IMR-90 (cell line): Measurements from ENCODE around the gene GAB1. TPM values are rescaled to one million over a fixed set of nuclear protein-coding genes. Genes with fewer than 3 reads are reported as not detected.

Experiments
- ATAC-seq: fragments of 200-7000 bp; cut with Tn5 transposase; 2 replicates; pipeline ENCODE4 v1.9.1; 2020; ENCODE audit warnings: low read depth, mild to moderate bottlenecking, moderate library complexity
- BruUV-seq: library from RNA; stranded (reverse); fragments of 400-500 nt; replicated peaks from 2 replicates; lab custom pipeline; 2021; lab: Mats Ljungman, UMichigan
- CTCF ChIA-PET: fragments of 300-600 bp; formaldehyde crosslinking; extraction: SDS; loops from one replicate; lab custom pipeline; 2021; ENCODE audit warnings: antibody characterized with exemption; lab: Yijun Ruan, JAX
- POLR2A ChIA-PET: fragments of 300-600 bp; sonication (Branson Sonifier 250); formaldehyde crosslinking; loops from one replicate; lab custom pipeline; 2022; ENCODE audit warnings: antibody characterized with exemption; ENCODE audit not compliant: unreplicated experiment; lab: Charles Lee
- DNase-seq: peaks from one replicate; pipeline ENCODE4 v3.0.0; 2013
- H2AFZ ChIP-seq: replicated peaks from 2 replicates; pipeline ENCODE3; 2013; ENCODE audit warnings: low read length, mild to moderate bottlenecking; ENCODE audit not compliant: poor library complexity
- H2AK5ac ChIP-seq: 2 replicates; pipeline ENCODE4 v1.6.1; 2013; ENCODE audit warnings: low read depth, low read length, inconsistent platforms
- H2AK9ac ChIP-seq: replicated peaks from 2 replicates; pipeline ENCODE3; 2013; ENCODE audit warnings: mild to moderate bottlenecking, low read depth, low read length, moderate library complexity; ENCODE audit not compliant: poor library complexity
- H2BK120ac ChIP-seq: 2 replicates; pipeline ENCODE4 v1.6.1; 2013; ENCODE audit warnings: low read depth, low read length, inconsistent platforms
- H2BK15ac ChIP-seq: 3 replicates; pipeline ENCODE4 v1.6.1; 2013; ENCODE audit warnings: low read depth, low read length, inconsistent platforms
- H2BK20ac ChIP-seq: 2 replicates; pipeline ENCODE4 v1.6.1; 2013; ENCODE audit warnings: low read depth, mild to moderate bottlenecking, inconsistent platforms, low read length, moderate library complexity
- H2BK5ac ChIP-seq: 2 replicates; pipeline ENCODE4 v1.6.1; 2013; ENCODE audit warnings: mild to moderate bottlenecking, low read depth, low read length, inconsistent platforms; ENCODE audit not compliant: poor library complexity, severe bottlenecking
- H3K14ac ChIP-seq: replicated peaks from 2 replicates; pipeline ENCODE4 v1.6.1; 2013; ENCODE audit warnings: low read depth, low read length, inconsistent platforms
- H3K18ac ChIP-seq: 2 replicates; pipeline ENCODE4 v1.6.1; 2013; ENCODE audit warnings: low read depth, low read length, control low read depth
- H3K23ac ChIP-seq: 2 replicates; pipeline ENCODE4 v1.6.1; 2013; ENCODE audit warnings: low read depth, low read length, inconsistent platforms
- H3K27ac ChIP-seq: 2 replicates; pipeline ENCODE4 v1.5.1; 2013; ENCODE audit warnings: mild to moderate bottlenecking, control low read depth, low read length; ENCODE audit not compliant: insufficient read depth
- H3K27me3 ChIP-seq: 2 replicates; pipeline ENCODE4 v1.6.1; 2013; ENCODE audit warnings: low read length; ENCODE audit not compliant: control insufficient read depth, insufficient read depth
- H3K36me3 ChIP-seq: 2 replicates; pipeline ENCODE4 v1.6.1; 2013; ENCODE audit warnings: low read length, mixed read lengths; ENCODE audit not compliant: control insufficient read depth, insufficient read depth
- H3K4ac ChIP-seq: 2 replicates; pipeline ENCODE4 v1.6.1; 2013; ENCODE audit warnings: low read depth, low read length, inconsistent platforms
- H3K4me1 ChIP-seq: 2 replicates; pipeline ENCODE4 v1.6.1; 2013; ENCODE audit warnings: low read length, mixed read lengths; ENCODE audit not compliant: control insufficient read depth, insufficient read depth
- H3K4me2 ChIP-seq: 2 replicates; pipeline ENCODE4 v1.6.1; 2013; ENCODE audit warnings: low read depth, mild to moderate bottlenecking, control low read depth, low read length, moderate library complexity
- H3K4me3 ChIP-seq: 2 replicates; pipeline ENCODE4 v1.5.1; 2013; ENCODE audit warnings: low read depth, mild to moderate bottlenecking, control low read depth, low read length, moderate library complexity; ENCODE audit not compliant: insufficient read depth
- H3K56ac ChIP-seq: 2 replicates; pipeline ENCODE4 v1.6.1; 2013; ENCODE audit warnings: low read length, inconsistent platforms; ENCODE audit not compliant: insufficient read depth; ENCODE audit errors: extremely low read depth
- H3K79me1 ChIP-seq, 2 experiments: 2 replicates each; pipeline ENCODE4 v1.6.1; 2013; ENCODE audit warnings: low read length in 2 of 2, inconsistent platforms in 1 of 2, low read depth in 1 of 2
- H3K9ac ChIP-seq: 2 replicates; pipeline ENCODE4 v1.6.1; 2013; ENCODE audit warnings: low read depth, low read length, control low read depth
- H3K9me1 ChIP-seq: 2 replicates; pipeline ENCODE4 v1.6.1; 2013; ENCODE audit warnings: low read length, inconsistent platforms; ENCODE audit not compliant: insufficient read depth
- H3K9me3 ChIP-seq: 2 replicates; pipeline ENCODE4 v1.6.1; 2013; ENCODE audit warnings: low read length; ENCODE audit not compliant: control insufficient read depth, insufficient read depth
- H4K20me1 ChIP-seq: 2 replicates; pipeline ENCODE4 v1.6.1; 2013; ENCODE audit warnings: low read length, inconsistent platforms; ENCODE audit not compliant: insufficient read depth
- H4K5ac ChIP-seq: 2 replicates; pipeline ENCODE4 v1.6.1; 2013; ENCODE audit warnings: mild to moderate bottlenecking, low read depth, low read length, control low read depth
- H4K8ac ChIP-seq, 2 experiments: 2 replicates each; pipeline ENCODE4 v1.6.1; 2013; ENCODE audit warnings: low read depth in 2 of 2, low read length in 2 of 2, control low read depth in 1 of 2, inconsistent platforms in 1 of 2
- H4K91ac ChIP-seq: 2 replicates; pipeline ENCODE4 v1.6.1; 2013; ENCODE audit warnings: low read depth, low read length, inconsistent platforms; ENCODE audit not compliant: insufficient read depth
- BHLHE40 ChIP-seq: fragments of 150-350 bp; IDR thresholded peaks from 2 replicates; pipeline ENCODE4 v1.6.1; 2016; ENCODE audit warnings: mild to moderate bottlenecking, low read depth, low read length
- CHD1 ChIP-seq: IDR thresholded peaks from 2 replicates; pipeline ENCODE4 v1.6.1; 2012; ENCODE audit warnings: low read depth, low read length, improper control_type of control experiment
- FOS ChIP-seq: fragments of 150-350 bp; IDR thresholded peaks from 2 replicates; pipeline ENCODE4 v1.6.1; 2016; ENCODE audit warnings: low read depth, low read length
- MAZ ChIP-seq: IDR thresholded peaks from 2 replicates; pipeline ENCODE4 v1.6.1; 2012; ENCODE audit warnings: low read depth, mild to moderate bottlenecking, low read length, improper control_type of control experiment, moderate library complexity, borderline replicate concordance
- MXI1 ChIP-seq: IDR thresholded peaks from 2 replicates; pipeline ENCODE4 v1.6.1; 2012; ENCODE audit warnings: low read depth, mild to moderate bottlenecking, low read length, moderate library complexity, borderline replicate concordance
- NFE2L2 ChIP-seq: fragments of 150-350 bp; IDR thresholded peaks from 2 replicates; pipeline ENCODE4 v1.6.1; 2016; ENCODE audit warnings: low read depth, mild to moderate bottlenecking, low read length
- RCOR1 ChIP-seq: IDR thresholded peaks from 2 replicates; pipeline ENCODE4 v1.6.1; 2012; ENCODE audit warnings: mild to moderate bottlenecking, low read length, improper control_type of control experiment; ENCODE audit not compliant: insufficient replicate concordance
- RFX5 ChIP-seq: IDR thresholded peaks from 2 replicates; pipeline ENCODE4 v1.8.0; 2012; ENCODE audit warnings: low read depth, mild to moderate bottlenecking, low read length, moderate library complexity
- SMC3 ChIP-seq: fragments of 150-350 bp; IDR thresholded peaks from 2 replicates; pipeline ENCODE4 v1.6.1; 2016; ENCODE audit warnings: low read depth, mild to moderate bottlenecking, antibody characterized with exemption, low read length, moderate library complexity
- WGBS, 2 experiments: methylation state at CpG; one replicate each; pipeline versions ENCODE4 v1.1.5 to v1.1.7; 2013; ENCODE audit warnings: missing lambda C conversion rate in 2 of 2; ENCODE audit not compliant: insufficient read length in 1 of 2; ENCODE audit errors: extremely low coverage in 2 of 2; 5-methylcytosine and 5-hydroxymethylcytosine counted together
- dilution Hi-C: fragments of 300-500 bp; cut with HindIII; formaldehyde crosslinking; loops from one replicate; pipeline ENCODE4 v1.14.3; 2018; ENCODE audit warnings: low sequenced_read_pairs; ENCODE audit not compliant: unreplicated experiment
- in situ Hi-C: fragments of 300-500 bp; cut with MboI; formaldehyde crosslinking; loops from 3 replicates; pipeline ENCODE4 v1.14.3; 2019; ENCODE audit warnings: low sequenced_read_pairs, inconsistent platforms, mixed read lengths
- intact Hi-C: fragments of 100-400 bp; cut with micrococcal nuclease; formaldehyde crosslinking; loops from 2 replicates; pipeline ENCODE4 v1.10.0; 2022
- polyA plus RNA-seq, 3 experiments: library from polyadenylated mRNA; depleted of rRNA; stranded (reverse); fragments of >200 nt; gene quantifications; 2 replicates each; pipeline ENCODE4 v1.2.3, GENCODE V29; 2012; ENCODE audit warnings: low replicate concordance in 1 of 3
- total RNA-seq: library from RNA; depleted of rRNA; stranded (reverse); fragments of >200 nt; gene quantifications from 2 replicates; pipeline ENCODE4 v1.2.3, GENCODE V29; 2012
- TF ChIP-seq, protein P1 (sequence below): fragments of 150-350 bp; IDR thresholded peaks from 2 replicates; pipeline ENCODE4 v1.6.1; 2017; ENCODE audit warnings: mild to moderate bottlenecking, antibody characterized with exemption, low read length, low read depth
- TF ChIP-seq, protein P2 (sequence below): fragments of 150-350 bp; IDR thresholded peaks from 2 replicates; pipeline ENCODE4 v1.6.1; 2016; ENCODE audit warnings: low read depth, mild to moderate bottlenecking, low read length, moderate library complexity, borderline replicate concordance

Gene GAB1
- total and polyA plus RNA-seq, 2 of the 4 experiments (the other 2 are of a cell fraction): 2.8 to 12.0 TPM

DNA sequence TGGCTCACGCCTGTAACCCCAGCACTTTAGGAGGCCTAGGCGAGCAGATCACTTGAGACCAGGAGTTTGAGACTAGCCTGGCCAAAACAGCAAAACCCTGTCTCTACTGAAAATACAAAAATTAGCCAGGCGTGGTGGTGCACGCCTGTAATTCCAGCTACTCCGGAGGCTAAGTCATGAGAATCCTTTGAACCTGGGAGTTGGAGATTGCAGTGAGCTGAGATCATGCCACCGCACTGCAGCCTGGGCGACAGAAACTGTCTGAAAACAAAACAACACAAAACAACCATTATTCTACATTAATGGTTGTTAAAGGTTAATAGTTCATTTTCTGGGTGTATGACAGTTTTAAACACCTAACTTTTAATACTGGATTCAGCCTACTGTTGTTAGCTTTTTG is 175.2 kb downstream of the GAB1 start:
- no peak overlapping the region for H2BK20ac ChIP-seq
- H3K4me2 ChIP-seq: no peak overlapping the region
- no peak overlapping the region for H4K8ac ChIP-seq
- H3K4me3 ChIP-seq: no peak overlapping the region
- intact Hi-C loops: no loop called here
- H3K4ac ChIP-seq: no peak overlapping the region
- H3K27ac ChIP-seq: no peak overlapping the region
- no peak overlapping the region for H2BK15ac ChIP-seq
- BruUV-seq: no TSS peak
- H3K9ac ChIP-seq: no peak overlapping the region
- no peaks in the 10 kb centered on the region for H3K4me1 ChIP-seq
- no peak overlapping the region for H3K18ac ChIP-seq
- H3K9me3 ChIP-seq: no peaks in the 10 kb centered on the region
- H3K23ac ChIP-seq: no peak overlapping the region
- no peaks in the 10 kb centered on the region for H3K9me1 ChIP-seq
- no peak overlapping the region for H3K14ac ChIP-seq
- H4K5ac ChIP-seq: no peak overlapping the region
- TF ChIP-seq MXI1 (no peak), MAZ (no peak), SMC3 (no peak), FOS (no peak), RCOR1 (no peak), RFX5 (no peak), NFE2L2 (no peak), CHD1 (no peak), BHLHE40 (no peak)
- TF ChIP-seq, protein P1, sequence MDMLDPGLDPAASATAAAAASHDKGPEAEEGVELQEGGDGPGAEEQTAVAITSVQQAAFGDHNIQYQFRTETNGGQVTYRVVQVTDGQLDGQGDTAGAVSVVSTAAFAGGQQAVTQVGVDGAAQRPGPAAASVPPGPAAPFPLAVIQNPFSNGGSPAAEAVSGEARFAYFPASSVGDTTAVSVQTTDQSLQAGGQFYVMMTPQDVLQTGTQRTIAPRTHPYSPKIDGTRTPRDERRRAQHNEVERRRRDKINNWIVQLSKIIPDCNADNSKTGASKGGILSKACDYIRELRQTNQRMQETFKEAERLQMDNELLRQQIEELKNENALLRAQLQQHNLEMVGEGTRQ: no peak
- TF ChIP-seq, protein P2, sequence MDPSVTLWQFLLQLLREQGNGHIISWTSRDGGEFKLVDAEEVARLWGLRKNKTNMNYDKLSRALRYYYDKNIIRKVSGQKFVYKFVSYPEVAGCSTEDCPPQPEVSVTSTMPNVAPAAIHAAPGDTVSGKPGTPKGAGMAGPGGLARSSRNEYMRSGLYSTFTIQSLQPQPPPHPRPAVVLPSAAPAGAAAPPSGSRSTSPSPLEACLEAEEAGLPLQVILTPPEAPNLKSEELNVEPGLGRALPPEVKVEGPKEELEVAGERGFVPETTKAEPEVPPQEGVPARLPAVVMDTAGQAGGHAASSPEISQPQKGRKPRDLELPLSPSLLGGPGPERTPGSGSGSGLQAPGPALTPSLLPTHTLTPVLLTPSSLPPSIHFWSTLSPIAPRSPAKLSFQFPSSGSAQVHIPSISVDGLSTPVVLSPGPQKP: no peak
- dilution Hi-C loops: no loop called here
- H4K20me1 ChIP-seq: peaks cover 26% of the 10 kb centered on the region
- POLR2A ChIA-PET: no interaction called here
- H2AFZ ChIP-seq: no peak overlapping the region
- CTCF ChIA-PET: no interaction called here
- H4K91ac ChIP-seq: no peak overlapping the region
- WGBS, 2 experiments: no CpG with 5 or more reads among the region's 7 CpGs
- H3K36me3 ChIP-seq: no peaks in the 10 kb centered on the region
- DNase-seq (no peak), ATAC-seq (no peak)
- H2AK5ac ChIP-seq: no peak overlapping the region
- H3K56ac ChIP-seq: no peak overlapping the region
- no peak overlapping the region for H2BK5ac ChIP-seq
- 0 out of 4 replicates have a peak, but pooled peaks cover 0 to 4% of the 10 kb centered on the region in 2 experiments for H3K79me1 ChIP-seq
- no peak overlapping the region for H2AK9ac ChIP-seq
- in situ Hi-C loops: no loop called here
- H3K27me3 ChIP-seq: no peaks in the 10 kb centered on the region
- H2BK120ac ChIP-seq: no peak overlapping the region
